Measurements from ENCODE around the gene ERBB2.

Gene ERBB2

DNA sequence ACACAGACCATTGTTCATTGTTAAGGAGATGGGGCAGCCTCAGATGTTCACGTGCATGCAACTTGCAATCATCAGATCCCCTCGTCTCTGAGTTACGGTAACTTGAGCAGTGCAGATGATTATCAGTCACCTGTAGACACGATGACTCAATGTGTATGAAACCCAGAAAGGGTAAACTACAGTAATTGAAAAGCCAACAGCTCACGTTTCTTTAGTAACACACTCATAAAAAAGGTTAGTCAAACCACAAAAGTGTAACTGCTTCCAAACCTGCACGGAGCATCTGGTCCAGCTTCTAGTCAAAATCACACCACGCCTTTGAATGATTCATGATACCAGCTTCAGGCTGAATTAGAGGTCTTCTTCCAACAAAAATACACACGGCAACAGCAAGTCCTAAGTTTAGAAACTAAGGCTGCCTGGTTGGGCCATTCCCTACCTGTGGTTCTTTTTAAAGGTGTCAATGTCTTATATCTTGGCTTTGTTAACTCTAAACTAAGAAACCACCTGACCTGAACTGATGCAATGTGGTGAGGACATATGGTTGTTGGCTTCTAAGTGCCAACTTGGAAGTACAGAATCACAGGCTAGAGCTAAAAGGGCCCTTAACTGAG lies 70.2 kb downstream of the ERBB2 start:
- DNase-seq: peak; percentile 66

DNA sequence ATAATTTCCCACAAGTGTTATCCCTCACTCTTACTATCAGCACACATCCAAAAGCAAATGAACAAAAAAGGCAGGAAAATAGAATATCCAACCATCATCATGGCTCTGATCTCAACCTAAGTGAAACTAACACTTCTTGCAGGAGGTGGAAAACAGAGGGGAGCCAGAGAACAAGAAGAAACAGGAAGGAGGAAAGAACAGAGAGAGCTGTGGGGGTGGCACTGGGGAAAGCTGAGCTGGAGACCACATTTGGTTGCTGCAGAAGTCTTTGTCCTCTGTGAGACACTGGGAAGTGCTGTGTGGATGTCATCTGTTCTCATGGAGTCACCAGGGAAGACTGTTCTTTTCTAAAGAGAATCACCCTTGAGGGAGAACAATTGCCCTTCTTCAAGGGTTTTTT lies 72.6 kb downstream of the ERBB2 start:
- peak; percentile 28 for DNase-seq

DNA sequence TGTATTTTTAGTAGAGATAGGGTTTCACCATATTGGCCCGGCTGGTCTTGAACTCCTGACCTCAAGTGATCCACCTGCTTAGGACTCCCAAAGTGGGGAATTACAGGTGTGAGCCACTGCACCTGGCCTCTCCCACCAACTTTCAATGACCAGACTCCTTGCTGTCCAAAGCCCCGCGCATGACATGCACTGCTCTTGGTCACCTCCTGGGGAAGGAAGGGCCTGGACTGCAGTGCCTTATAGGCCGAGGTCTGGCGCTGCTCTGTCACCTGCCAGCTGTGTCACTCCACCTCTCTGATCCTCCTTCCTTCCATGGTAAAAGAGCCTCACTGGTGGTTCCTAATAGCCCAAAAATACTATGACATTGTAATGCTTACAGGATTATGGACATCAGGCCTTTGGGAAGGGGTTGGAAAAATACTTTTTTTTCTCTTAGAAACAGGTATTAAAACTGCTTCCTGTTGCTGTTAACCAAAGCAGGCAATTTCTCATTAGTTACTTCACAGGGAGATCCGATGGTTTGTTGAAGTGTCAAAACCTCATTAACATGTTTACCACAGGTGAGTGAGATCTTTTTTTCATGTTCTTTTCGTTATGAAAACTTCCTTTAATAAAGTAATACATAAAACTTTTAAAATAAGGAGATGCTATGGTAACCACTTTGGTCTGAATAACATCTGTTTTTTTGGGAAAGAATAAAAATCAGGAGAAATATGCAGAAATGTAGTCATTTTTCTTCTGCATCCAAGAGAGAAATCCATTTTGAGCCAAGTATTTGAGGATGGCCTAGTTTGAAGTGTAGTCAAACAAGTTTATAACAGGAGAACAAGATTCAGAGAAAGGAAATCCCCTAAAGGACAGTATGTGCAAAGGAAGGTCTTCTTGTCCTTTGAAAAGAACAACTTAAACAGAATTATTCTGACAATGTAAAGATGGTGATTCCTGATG lies 73.4 kb downstream of the ERBB2 start:
- peak; percentile 27 for DNase-seq

DNA sequence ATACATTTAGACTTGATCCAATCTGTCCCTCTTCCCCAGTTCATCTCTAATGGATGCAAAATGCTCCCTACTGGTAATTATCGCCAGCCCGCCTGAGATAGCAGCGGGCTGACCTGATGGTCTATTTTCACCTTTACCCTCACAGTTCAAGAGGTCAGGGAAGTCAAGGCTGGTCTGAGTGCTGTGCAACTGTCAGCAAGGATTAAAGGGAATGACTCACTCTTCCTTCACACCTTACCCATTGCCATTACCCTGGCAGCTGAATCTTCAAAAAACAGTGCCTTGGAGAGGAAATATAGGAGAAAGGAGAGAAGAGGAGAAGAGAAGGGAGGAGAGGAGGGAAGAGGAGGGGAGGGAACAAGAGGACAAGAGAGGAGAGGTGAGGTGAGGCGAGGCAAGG lies 74.2 kb downstream of the ERBB2 start:
- DNase-seq: peak; percentile 26

DNA sequence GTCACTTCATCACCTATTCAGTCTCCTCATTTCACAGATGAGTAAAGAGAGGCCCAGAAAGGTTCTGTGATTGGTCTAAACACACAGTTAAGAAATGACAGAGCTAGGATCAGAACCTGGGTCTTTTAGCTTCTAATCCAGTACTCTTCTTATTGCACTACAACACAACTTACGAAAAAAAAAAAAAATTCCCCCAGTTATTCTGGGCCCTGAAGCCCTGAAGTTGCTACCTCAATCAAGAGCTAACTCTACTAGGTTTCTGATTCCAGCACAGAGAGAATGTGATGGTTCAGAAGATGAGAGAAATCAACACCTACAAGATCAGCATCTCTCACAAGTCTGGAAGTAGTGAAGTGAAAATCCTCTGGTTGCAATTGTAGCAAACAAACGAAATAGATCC lies 75.2 kb downstream of the ERBB2 start:
- DNase-seq: no peak

DNA sequence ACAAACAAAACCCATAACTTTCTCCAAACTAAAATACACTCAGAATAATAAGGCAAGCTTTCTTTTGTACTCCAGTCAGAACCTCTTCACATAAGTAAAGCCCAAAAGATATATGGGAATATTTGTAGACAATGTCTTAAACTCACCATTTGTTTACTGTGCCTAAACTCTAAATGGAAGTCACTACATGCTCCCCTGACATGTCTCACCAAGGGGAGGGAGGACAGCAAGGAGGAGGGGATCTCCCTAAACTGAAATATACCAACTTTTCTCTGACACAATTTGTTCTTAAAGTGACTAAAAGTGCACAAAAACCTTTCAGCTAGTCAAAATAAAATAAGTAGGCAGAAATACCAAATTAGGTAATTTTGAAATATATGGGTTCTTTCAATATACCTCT lies 76.4 kb downstream of the ERBB2 start:
- DNase-seq: no peak

DNA sequence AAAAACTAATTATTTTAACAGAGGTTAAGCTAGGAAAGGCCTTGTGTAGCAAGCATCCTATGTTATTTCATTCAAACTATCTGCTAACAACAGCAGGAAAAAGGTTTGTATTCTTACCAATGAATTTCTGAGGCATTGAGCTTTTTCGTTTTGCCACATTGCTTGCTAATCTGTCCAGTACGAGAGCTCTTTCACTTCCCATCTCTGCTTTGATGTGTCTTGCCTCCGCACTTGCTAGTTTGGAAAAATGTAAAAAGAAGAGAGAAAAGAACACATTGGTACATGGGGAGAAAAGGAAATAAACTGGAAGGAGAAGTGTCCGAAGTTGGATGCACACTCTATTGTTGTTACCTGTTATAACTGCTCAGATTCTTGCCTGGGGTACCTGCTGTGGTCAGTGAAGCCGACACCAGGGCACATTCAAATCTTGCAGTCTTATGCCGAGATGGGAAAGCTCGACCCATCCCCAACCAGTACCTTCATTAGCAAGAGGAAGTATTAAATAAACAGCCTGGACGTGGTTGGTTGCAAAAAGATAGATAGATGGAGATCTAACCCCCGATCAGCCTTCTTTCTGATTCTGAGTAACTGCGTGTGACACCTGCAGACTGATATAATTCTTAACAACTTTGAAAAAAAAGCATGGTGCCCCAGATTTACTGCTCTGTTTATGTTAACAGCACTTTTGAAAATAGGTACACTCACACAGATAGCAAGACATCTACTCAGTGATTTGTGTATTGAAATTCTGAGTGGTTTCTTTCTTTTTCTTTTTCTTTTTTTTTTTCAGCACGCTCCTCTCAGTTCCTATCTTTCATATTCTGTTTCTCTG lies 77.9 kb downstream of the ERBB2 start:
- DNase-seq: no peak
